IMR-90 (cell line): Measurements from ENCODE around the gene FOXP1. TPM values are rescaled to one million over a fixed set of nuclear protein-coding genes. Genes with fewer than 3 reads are reported as not detected.

Experiments used
- ATAC-seq: fragments of 200-7000 bp; cut with Tn5 transposase; 2 replicates; pipeline ENCODE4 v1.9.1; 2020; ENCODE audit warnings: low read depth, mild to moderate bottlenecking, moderate library complexity
- BruUV-seq: library from RNA; stranded (reverse); fragments of 400-500 nt; replicated peaks from 2 replicates; lab custom pipeline; 2021; lab: Mats Ljungman, UMichigan
- CTCF ChIA-PET: fragments of 300-600 bp; formaldehyde crosslinking; extraction: SDS; loops from one replicate; lab custom pipeline; 2021; ENCODE audit warnings: antibody characterized with exemption; lab: Yijun Ruan, JAX
- POLR2A ChIA-PET: fragments of 300-600 bp; sonication (Branson Sonifier 250); formaldehyde crosslinking; loops from one replicate; lab custom pipeline; 2022; ENCODE audit warnings: antibody characterized with exemption; ENCODE audit not compliant: unreplicated experiment; lab: Charles Lee
- DNase-seq: peaks from one replicate; pipeline ENCODE4 v3.0.0; 2013
- H2AFZ ChIP-seq: replicated peaks from 2 replicates; pipeline ENCODE3; 2013; ENCODE audit warnings: low read length, mild to moderate bottlenecking; ENCODE audit not compliant: poor library complexity
- H2AK5ac ChIP-seq: 2 replicates; pipeline ENCODE4 v1.6.1; 2013; ENCODE audit warnings: low read depth, low read length, inconsistent platforms
- H2AK9ac ChIP-seq: replicated peaks from 2 replicates; pipeline ENCODE3; 2013; ENCODE audit warnings: mild to moderate bottlenecking, low read depth, low read length, moderate library complexity; ENCODE audit not compliant: poor library complexity
- H2BK120ac ChIP-seq: 2 replicates; pipeline ENCODE4 v1.6.1; 2013; ENCODE audit warnings: low read depth, low read length, inconsistent platforms
- H2BK15ac ChIP-seq: 3 replicates; pipeline ENCODE4 v1.6.1; 2013; ENCODE audit warnings: low read depth, low read length, inconsistent platforms
- H2BK20ac ChIP-seq: 2 replicates; pipeline ENCODE4 v1.6.1; 2013; ENCODE audit warnings: low read depth, mild to moderate bottlenecking, inconsistent platforms, low read length, moderate library complexity
- H2BK5ac ChIP-seq: 2 replicates; pipeline ENCODE4 v1.6.1; 2013; ENCODE audit warnings: mild to moderate bottlenecking, low read depth, low read length, inconsistent platforms; ENCODE audit not compliant: poor library complexity, severe bottlenecking
- H3K14ac ChIP-seq: replicated peaks from 2 replicates; pipeline ENCODE4 v1.6.1; 2013; ENCODE audit warnings: low read depth, low read length, inconsistent platforms
- H3K18ac ChIP-seq: 2 replicates; pipeline ENCODE4 v1.6.1; 2013; ENCODE audit warnings: low read depth, low read length, control low read depth
- H3K23ac ChIP-seq: 2 replicates; pipeline ENCODE4 v1.6.1; 2013; ENCODE audit warnings: low read depth, low read length, inconsistent platforms
- H3K27ac ChIP-seq: 2 replicates; pipeline ENCODE4 v1.5.1; 2013; ENCODE audit warnings: mild to moderate bottlenecking, control low read depth, low read length; ENCODE audit not compliant: insufficient read depth
- H3K27me3 ChIP-seq: 2 replicates; pipeline ENCODE4 v1.6.1; 2013; ENCODE audit warnings: low read length; ENCODE audit not compliant: control insufficient read depth, insufficient read depth
- H3K36me3 ChIP-seq: 2 replicates; pipeline ENCODE4 v1.6.1; 2013; ENCODE audit warnings: low read length, mixed read lengths; ENCODE audit not compliant: control insufficient read depth, insufficient read depth
- H3K4ac ChIP-seq: 2 replicates; pipeline ENCODE4 v1.6.1; 2013; ENCODE audit warnings: low read depth, low read length, inconsistent platforms
- H3K4me1 ChIP-seq: 2 replicates; pipeline ENCODE4 v1.6.1; 2013; ENCODE audit warnings: low read length, mixed read lengths; ENCODE audit not compliant: control insufficient read depth, insufficient read depth
- H3K4me2 ChIP-seq: 2 replicates; pipeline ENCODE4 v1.6.1; 2013; ENCODE audit warnings: low read depth, mild to moderate bottlenecking, control low read depth, low read length, moderate library complexity
- H3K4me3 ChIP-seq: 2 replicates; pipeline ENCODE4 v1.5.1; 2013; ENCODE audit warnings: low read depth, mild to moderate bottlenecking, control low read depth, low read length, moderate library complexity; ENCODE audit not compliant: insufficient read depth
- H3K56ac ChIP-seq: 2 replicates; pipeline ENCODE4 v1.6.1; 2013; ENCODE audit warnings: low read length, inconsistent platforms; ENCODE audit not compliant: insufficient read depth; ENCODE audit errors: extremely low read depth
- H3K79me1 ChIP-seq, 2 experiments: 2 replicates each; pipeline ENCODE4 v1.6.1; 2013; ENCODE audit warnings: low read length in 2 of 2, inconsistent platforms in 1 of 2, low read depth in 1 of 2
- H3K9ac ChIP-seq: 2 replicates; pipeline ENCODE4 v1.6.1; 2013; ENCODE audit warnings: low read depth, low read length, control low read depth
- H3K9me1 ChIP-seq: 2 replicates; pipeline ENCODE4 v1.6.1; 2013; ENCODE audit warnings: low read length, inconsistent platforms; ENCODE audit not compliant: insufficient read depth
- H3K9me3 ChIP-seq: 2 replicates; pipeline ENCODE4 v1.6.1; 2013; ENCODE audit warnings: low read length; ENCODE audit not compliant: control insufficient read depth, insufficient read depth
- H4K20me1 ChIP-seq: 2 replicates; pipeline ENCODE4 v1.6.1; 2013; ENCODE audit warnings: low read length, inconsistent platforms; ENCODE audit not compliant: insufficient read depth
- H4K5ac ChIP-seq: 2 replicates; pipeline ENCODE4 v1.6.1; 2013; ENCODE audit warnings: mild to moderate bottlenecking, low read depth, low read length, control low read depth
- H4K8ac ChIP-seq, 2 experiments: 2 replicates each; pipeline ENCODE4 v1.6.1; 2013; ENCODE audit warnings: low read depth in 2 of 2, low read length in 2 of 2, control low read depth in 1 of 2, inconsistent platforms in 1 of 2
- H4K91ac ChIP-seq: 2 replicates; pipeline ENCODE4 v1.6.1; 2013; ENCODE audit warnings: low read depth, low read length, inconsistent platforms; ENCODE audit not compliant: insufficient read depth
- BHLHE40 ChIP-seq: fragments of 150-350 bp; IDR thresholded peaks from 2 replicates; pipeline ENCODE4 v1.6.1; 2016; ENCODE audit warnings: mild to moderate bottlenecking, low read depth, low read length
- CEBPB ChIP-seq: IDR thresholded peaks from 2 replicates; pipeline ENCODE4 v1.6.1; 2012; ENCODE audit warnings: low read depth, low read length, improper control_type of control experiment
- CHD1 ChIP-seq: IDR thresholded peaks from 2 replicates; pipeline ENCODE4 v1.6.1; 2012; ENCODE audit warnings: low read depth, low read length, improper control_type of control experiment
- CTCF ChIP-seq: conservative IDR thresholded peaks from 2 replicates; pipeline ENCODE4 v1.5.1; 2012; ENCODE audit warnings: mild to moderate bottlenecking, low read depth, low read length, improper control_type of control experiment
- ELK1 ChIP-seq: fragments of 150-350 bp; IDR thresholded peaks from 2 replicates; pipeline ENCODE4 v1.6.1; 2016; ENCODE audit warnings: low read depth, mild to moderate bottlenecking, low read length, moderate library complexity, borderline replicate concordance
- FOS ChIP-seq: fragments of 150-350 bp; IDR thresholded peaks from 2 replicates; pipeline ENCODE4 v1.6.1; 2016; ENCODE audit warnings: low read depth, low read length
- MAFK ChIP-seq: IDR thresholded peaks from 2 replicates; pipeline ENCODE4 v1.6.1; 2012; ENCODE audit warnings: low read depth, low read length, improper control_type of control experiment
- MAZ ChIP-seq: IDR thresholded peaks from 2 replicates; pipeline ENCODE4 v1.6.1; 2012; ENCODE audit warnings: low read depth, mild to moderate bottlenecking, low read length, improper control_type of control experiment, moderate library complexity, borderline replicate concordance
- MXI1 ChIP-seq: IDR thresholded peaks from 2 replicates; pipeline ENCODE4 v1.6.1; 2012; ENCODE audit warnings: low read depth, mild to moderate bottlenecking, low read length, moderate library complexity, borderline replicate concordance
- NFE2L2 ChIP-seq: fragments of 150-350 bp; IDR thresholded peaks from 2 replicates; pipeline ENCODE4 v1.6.1; 2016; ENCODE audit warnings: low read depth, mild to moderate bottlenecking, low read length
- POLR2A ChIP-seq: IDR thresholded peaks from 2 replicates; pipeline ENCODE4 v1.6.1; 2012; ENCODE audit warnings: mild to moderate bottlenecking, low read depth, low read length
- RAD21 ChIP-seq: IDR thresholded peaks from 2 replicates; pipeline ENCODE4 v1.6.1; 2012; ENCODE audit warnings: low read length, improper control_type of control experiment
- RCOR1 ChIP-seq: IDR thresholded peaks from 2 replicates; pipeline ENCODE4 v1.6.1; 2012; ENCODE audit warnings: mild to moderate bottlenecking, low read length, improper control_type of control experiment; ENCODE audit not compliant: insufficient replicate concordance
- RFX5 ChIP-seq: IDR thresholded peaks from 2 replicates; pipeline ENCODE4 v1.8.0; 2012; ENCODE audit warnings: low read depth, mild to moderate bottlenecking, low read length, moderate library complexity
- SMC3 ChIP-seq: fragments of 150-350 bp; IDR thresholded peaks from 2 replicates; pipeline ENCODE4 v1.6.1; 2016; ENCODE audit warnings: low read depth, mild to moderate bottlenecking, antibody characterized with exemption, low read length, moderate library complexity
- WGBS, 2 experiments: methylation state at CpG; one replicate each; pipeline versions ENCODE4 v1.1.5 to v1.1.7; 2013; ENCODE audit warnings: missing lambda C conversion rate in 2 of 2; ENCODE audit not compliant: insufficient read length in 1 of 2; ENCODE audit errors: extremely low coverage in 2 of 2; 5-methylcytosine and 5-hydroxymethylcytosine counted together
- dilution Hi-C: fragments of 300-500 bp; cut with HindIII; formaldehyde crosslinking; loops from one replicate; pipeline ENCODE4 v1.14.3; 2018; ENCODE audit warnings: low sequenced_read_pairs; ENCODE audit not compliant: unreplicated experiment
- in situ Hi-C: fragments of 300-500 bp; cut with MboI; formaldehyde crosslinking; loops from 3 replicates; pipeline ENCODE4 v1.14.3; 2019; ENCODE audit warnings: low sequenced_read_pairs, inconsistent platforms, mixed read lengths
- intact Hi-C: fragments of 100-400 bp; cut with micrococcal nuclease; formaldehyde crosslinking; loops from 2 replicates; pipeline ENCODE4 v1.10.0; 2022
- polyA plus RNA-seq, 3 experiments: library from polyadenylated mRNA; depleted of rRNA; stranded (reverse); fragments of >200 nt; gene quantifications; 2 replicates each; pipeline ENCODE4 v1.2.3, GENCODE V29; 2012; ENCODE audit warnings: low replicate concordance in 1 of 3
- total RNA-seq: library from RNA; depleted of rRNA; stranded (reverse); fragments of >200 nt; gene quantifications from 2 replicates; pipeline ENCODE4 v1.2.3, GENCODE V29; 2012

The FOXP1 gene
- total and polyA plus RNA-seq, 2 of the 4 experiments (the other 2 are of a cell fraction) = 37.0 to 132 TPM

- no TSS peak for BruUV-seq
- Histone ChIP-seq H2BK120ac (no peak overlapping the region), H4K5ac (no peak overlapping the region), H2AK5ac (no peak overlapping the region), H4K91ac (no peak overlapping the region), H3K36me3 (no peaks in the 10 kb centered on the region; the same call in 1 of the 2 replicates), H3K4me1 (peaks cover 2% of the 10 kb centered on the region; the same call in 1 of the 2 replicates), H3K23ac (no peak overlapping the region), H3K9ac (no peak overlapping the region), H3K27me3 (no peaks in the 10 kb centered on the region), H2BK20ac (no peak overlapping the region), H4K8ac (no peak overlapping the region), H3K4me3 (no peak overlapping the region), H3K4ac (no peak overlapping the region), H3K27ac (no peak overlapping the region), H3K4me2 (no peak overlapping the region), H3K79me1 (peaks cover 22 to 39% of the 10 kb centered on the region in 2 experiments), H3K9me1 (peaks cover 4% of the 10 kb centered on the region; the same call in 1 of the 2 replicates), H3K14ac (no peak overlapping the region), H2AFZ (no peak overlapping the region), H4K20me1 (no peaks in the 10 kb centered on the region), H3K18ac (no peak overlapping the region; the same call in 1 of the 2 replicates), H3K9me3 (no peaks in the 10 kb centered on the region), H2BK5ac (no peak overlapping the region), H3K56ac (no peak overlapping the region), H2AK9ac (no peak overlapping the region), H2BK15ac (no peak overlapping the region)
- ATAC-seq (no peak), DNase-seq (no peak)
- 92% methylated on average over 2 of the region's 7 CpGs; no CpG with 5 or more reads in 1 of the 2 experiments for WGBS, 2 experiments
- ChIA-PET POLR2A (no interaction called here), CTCF (no interaction called here)
- in situ Hi-C loops (no loop called here), intact Hi-C loops (no loop called here), dilution Hi-C loops (no loop called here)
- no peak for TF ChIP-seq CTCF
- no peak for TF ChIP-seq SMC3
- no peak for TF ChIP-seq MAZ
- TF ChIP-seq ELK1 = no peak
- no peak for TF ChIP-seq POLR2A
- TF ChIP-seq FOS = no peak
- TF ChIP-seq CEBPB = no peak
- TF ChIP-seq MXI1 = no peak
- TF ChIP-seq RAD21 = no peak
- TF ChIP-seq NFE2L2 = no peak
- no peak for TF ChIP-seq RFX5
- TF ChIP-seq MAFK = no peak
- TF ChIP-seq RCOR1 = no peak
- no peak for TF ChIP-seq BHLHE40
- no peak for TF ChIP-seq CHD1
Observed at GRCh38 chr3:71521940-71522876, 61.3 kb downstream of the FOXP1 start.
